H1 (cell line): ENCODE data around the gene CDYL. TPM values are rescaled to one million over a fixed set of nuclear protein-coding genes. Genes with fewer than 3 reads are reported as not detected.

Source experiments
- CTCF ChIA-PET: fragments of 300-600 bp; sonication (Branson Sonifier 250); formaldehyde crosslinking; loops from one replicate; lab custom pipeline; 2021; ENCODE audit not compliant: partially characterized antibody; lab: Charles Lee
- POLR2A ChIA-PET: fragments of 300-600 bp; sonication (Branson Sonifier 250); formaldehyde crosslinking; loops from one replicate; lab custom pipeline; 2021; ENCODE audit warnings: inconsistent platforms; ENCODE audit not compliant: partially characterized antibody; lab: Charles Lee
- DNase-seq, 2 experiments: peaks; one replicate each; pipeline versions ENCODE4 v3.0.0 to v3.0.0-alpha.2; 2010 to 2022; ENCODE audit warnings: low spot score in 2 of 2, low read depth in 1 of 2, mixed read lengths in 1 of 2
- FAIRE-seq: peaks from 2 replicates; lab custom pipeline; 2011; peaks lifted over from hg19 to GRCh38; lab: Jason Lieb, UNC
- H2AFZ ChIP-seq: 2 replicates; pipeline ENCODE4 v1.8.1; 2012; ENCODE audit warnings: low read length, inconsistent platforms
- H2AK5ac ChIP-seq: 2 replicates; pipeline ENCODE4 v1.6.1; 2013; ENCODE audit warnings: low read depth, low read length
- H2BK120ac ChIP-seq: replicated peaks from 2 replicates; pipeline ENCODE3; 2013; ENCODE audit warnings: low read depth, low read length, inconsistent platforms
- H2BK12ac ChIP-seq: 2 replicates; pipeline ENCODE4 v1.6.1; 2013; ENCODE audit warnings: low read depth, low read length
- H2BK15ac ChIP-seq: 2 replicates; pipeline ENCODE4 v1.6.1; 2013; ENCODE audit warnings: low read length
- H2BK20ac ChIP-seq: 2 replicates; pipeline ENCODE4 v1.6.1; 2013; ENCODE audit warnings: low read length
- H2BK5ac ChIP-seq: 2 replicates; pipeline ENCODE4 v1.6.1; 2013; ENCODE audit warnings: low read depth, low read length
- H3K14ac ChIP-seq: 2 replicates; pipeline ENCODE4 v1.6.1; 2013; ENCODE audit warnings: inconsistent platforms; ENCODE audit not compliant: insufficient read length
- H3K18ac ChIP-seq: 2 replicates; pipeline ENCODE4 v1.6.1; 2013; ENCODE audit warnings: low read length; ENCODE audit errors: extremely low read depth
- H3K23ac ChIP-seq: 2 replicates; pipeline ENCODE4 v1.6.1; 2013; ENCODE audit warnings: inconsistent platforms; ENCODE audit not compliant: insufficient read length
- H3K23me2 ChIP-seq: 2 replicates; pipeline ENCODE4 v1.6.1; 2013; ENCODE audit warnings: low read depth, low read length
- H3K27ac ChIP-seq: 2 replicates; pipeline ENCODE4 v1.6.1; 2011; ENCODE audit warnings: low read depth, low read length, inconsistent platforms
- H3K27me3 ChIP-seq, 4 experiments: replicated peaks in 1 of 4; 1 replicate in 1 of 4; 2 replicates in 3 of 4; pipeline versions ENCODE4 v1.6.1 to v1.8.1; 2011 to 2013; ENCODE audit warnings: low read length in 3 of 4, mild to moderate bottlenecking in 3 of 4, inconsistent platforms in 2 of 4, mixed read lengths in 2 of 4, moderate library complexity in 1 of 4; ENCODE audit not compliant: control insufficient read depth in 3 of 4, insufficient read depth in 3 of 4; ENCODE audit errors: extremely low read depth in 1 of 4
- H3K36me3 ChIP-seq, 4 experiments: 2 replicates each; pipeline versions ENCODE4 v1.6.1 to v1.8.1; 2011 to 2013; ENCODE audit warnings: mild to moderate bottlenecking in 4 of 4, low read length in 3 of 4, moderate library complexity in 2 of 4, control low read depth in 1 of 4, inconsistent platforms in 1 of 4; ENCODE audit not compliant: insufficient read depth in 4 of 4, control insufficient read depth in 2 of 4
- H3K4ac ChIP-seq: replicated peaks from 2 replicates; pipeline ENCODE3; 2013; ENCODE audit warnings: low read length, low read depth, mixed read lengths, inconsistent platforms; ENCODE audit not compliant: insufficient read length
- H3K4me1 ChIP-seq, 4 experiments: replicated peaks in 1 of 4; 1 replicate in 1 of 4; 2 replicates in 3 of 4; pipeline versions ENCODE4 v1.6.1 to v1.8.1; 2011 to 2013; ENCODE audit warnings: low read length in 3 of 4, inconsistent platforms in 2 of 4, mixed read lengths in 1 of 4; ENCODE audit not compliant: insufficient read depth in 4 of 4, control insufficient read depth in 3 of 4
- H3K4me2 ChIP-seq, 2 experiments: 2 replicates each; pipeline versions ENCODE4 v1.6.1 to v1.8.1; 2011 to 2013; ENCODE audit warnings: low read depth in 2 of 2, low read length in 2 of 2, control low read depth in 1 of 2, inconsistent platforms in 1 of 2, mild to moderate bottlenecking in 1 of 2; ENCODE audit not compliant: insufficient read depth in 1 of 2
- H3K4me3 ChIP-seq, 4 experiments: fragments of 200-600, 300-600 bp in 1 of 4; sonication (generic), shearing (Covaris generic), sonication (Bioruptor Twin) in 1 of 4; 2 replicates each; pipeline versions ENCODE4 v1.5.1 to v1.8.1; 2011 to 2016; ENCODE audit warnings: low read length in 4 of 4, low read depth in 3 of 4, control low read depth in 2 of 4, inconsistent platforms in 2 of 4, mild to moderate bottlenecking in 2 of 4, mixed read lengths in 1 of 4, moderate library complexity in 1 of 4; ENCODE audit not compliant: insufficient read depth in 2 of 4; ENCODE audit errors: extremely low read depth in 1 of 4
- H3K56ac ChIP-seq: replicated peaks from 2 replicates; pipeline ENCODE3; 2013; ENCODE audit warnings: low read depth, mild to moderate bottlenecking, mixed read lengths, low read length, inconsistent platforms; ENCODE audit not compliant: insufficient read length
- H3K79me1 ChIP-seq: 2 replicates; pipeline ENCODE4 v1.6.1; 2013; ENCODE audit warnings: low read depth, low read length, control low read depth
- H3K79me2 ChIP-seq, 2 experiments: 2 replicates each; pipeline versions ENCODE4 v1.6.1 to v1.8.1; 2012 to 2013; ENCODE audit warnings: low read length in 2 of 2, mild to moderate bottlenecking in 2 of 2, inconsistent platforms in 1 of 2; ENCODE audit not compliant: insufficient read depth in 2 of 2, control insufficient read depth in 1 of 2
- H3K9ac ChIP-seq, 4 experiments: replicated peaks in 1 of 4; 1 replicate in 1 of 4; 2 replicates in 3 of 4; pipeline versions ENCODE4 v1.6.1 to v1.8.1; 2011 to 2013; ENCODE audit warnings: low read depth in 3 of 4, low read length in 3 of 4, control low read depth in 2 of 4, mild to moderate bottlenecking in 2 of 4, moderate library complexity in 2 of 4, inconsistent platforms in 1 of 4; ENCODE audit errors: extremely low read depth in 1 of 4
- H3K9me3 ChIP-seq, 2 experiments: 2 replicates each; pipeline versions ENCODE4 v1.6.1 to v1.8.1; 2012 to 2013; ENCODE audit warnings: mild to moderate bottlenecking in 2 of 2, moderate library complexity in 2 of 2, control low read depth in 1 of 2, inconsistent platforms in 1 of 2, low read depth in 1 of 2, low read length in 1 of 2, mixed read lengths in 1 of 2; ENCODE audit not compliant: insufficient read depth in 2 of 2
- H4K20me1 ChIP-seq, 2 experiments: replicated peaks in 1 of 2; 2 replicates each; pipeline versions ENCODE3 to v1.8.1; 2011 to 2013; ENCODE audit warnings: inconsistent platforms in 2 of 2, low read length in 2 of 2, mild to moderate bottlenecking in 1 of 2; ENCODE audit not compliant: insufficient read depth in 2 of 2, control insufficient read depth in 1 of 2
- H4K5ac ChIP-seq: 2 replicates; pipeline ENCODE4 v1.6.1; 2013; ENCODE audit warnings: low read length, low read depth, mixed read lengths, inconsistent platforms; ENCODE audit not compliant: insufficient read length
- H4K8ac ChIP-seq: 2 replicates; pipeline ENCODE4 v1.8.0; 2013; ENCODE audit warnings: mild to moderate bottlenecking, moderate library complexity, low read length, inconsistent platforms; ENCODE audit not compliant: insufficient read depth; ENCODE audit errors: extremely low read depth
- H4K91ac ChIP-seq: replicated peaks from 2 replicates; pipeline ENCODE3; 2013; ENCODE audit warnings: low read length, mixed read lengths, inconsistent platforms; ENCODE audit not compliant: insufficient read length
- CBX5 ChIP-seq: fragments of 300-800, 300-1000 bp; sonication (generic); IDR thresholded peaks from 2 replicates; pipeline ENCODE4 v1.7.1; 2016; ENCODE audit warnings: antibody characterized with exemption, low read length, low read depth
- CHD2 ChIP-seq: IDR thresholded peaks from 2 replicates; pipeline ENCODE4 v1.6.1; 2012; ENCODE audit warnings: low read length, improper control_type of control experiment
- EGR1 ChIP-seq: IDR thresholded peaks from 2 replicates; pipeline ENCODE4 v1.6.1; 2011; ENCODE audit warnings: low read depth, low read length, borderline replicate concordance
- POLR2AphosphoS5 ChIP-seq: IDR thresholded peaks from 2 replicates; pipeline ENCODE4 v1.6.1; 2011; ENCODE audit warnings: low read depth, low read length
- SP4 ChIP-seq: IDR thresholded peaks from 2 replicates; pipeline ENCODE4 v1.6.1; 2012; ENCODE audit warnings: low read length, inconsistent platforms
- TBP ChIP-seq: IDR thresholded peaks from 2 replicates; pipeline ENCODE4 v1.6.1; 2011; ENCODE audit warnings: low read depth, low read length, improper control_type of control experiment
- TCF12 ChIP-seq: IDR thresholded peaks from 2 replicates; pipeline ENCODE4 v1.6.1; 2011; ENCODE audit warnings: low read depth, mild to moderate bottlenecking, low read length
- ZNF274 ChIP-seq: IDR thresholded peaks from 2 replicates; pipeline ENCODE4 v1.7.0; 2012; ENCODE audit warnings: low read length, borderline replicate concordance; ENCODE audit errors: extremely low read depth
- WGBS, 2 experiments: shearing (Covaris generic) in 1 of 2; methylation state at CpG; one replicate each; pipeline versions ENCODE4 v1.1.6 to v1.1.7; 2013 to 2015; ENCODE audit warnings: low lambda C conversion rate in 2 of 2, mixed read lengths in 2 of 2, inconsistent platforms in 1 of 2, low coverage in 1 of 2, missing lambda C conversion rate in 1 of 2; ENCODE audit not compliant: insufficient replicate concordance in 2 of 2, insufficient coverage in 1 of 2, insufficient read length in 1 of 2; ENCODE audit errors: extremely low coverage in 1 of 2, missing lambda C conversion rate in 1 of 2; 5-methylcytosine and 5-hydroxymethylcytosine counted together
- polyA plus RNA-seq, 7 experiments: library from polyadenylated mRNA; depleted of rRNA in 3 of 7; stranded (reverse) in 5 of 7; unstranded in 2 of 7; fragments of >200 nt in 5 of 7; fragments of 200-250 nt in 2 of 7; gene quantifications; 1 replicate in 5 of 7; 2 replicates in 1 of 7; 4 replicates in 1 of 7; pipeline versions ENCODE4 v1.2.1 to v1.2.3, GENCODE V29; 2011 to 2013; ENCODE audit warnings: missing spikeins in 2 of 7, mixed read lengths in 2 of 7
- total RNA-seq: library from RNA; stranded (reverse); fragmentation: NEBNext Ultra II Directional; extraction: Animal tissue kit (Norgen Biotek cat#: 25700); gene quantifications from 2 replicates; pipeline ENCODE4 v1.2.1, GENCODE V29; 2021
- TF ChIP-seq, protein P1 (sequence below): IDR thresholded peaks from 2 replicates; pipeline ENCODE4 v1.6.1; 2012; ENCODE audit warnings: inconsistent platforms

Gene CDYL
- total and polyA plus RNA-seq, 2 of the 8 experiments (the other 6 are each of a cell fraction or from before 2014, with no cell fraction given) = 56.4 to 119 TPM

DNA sequence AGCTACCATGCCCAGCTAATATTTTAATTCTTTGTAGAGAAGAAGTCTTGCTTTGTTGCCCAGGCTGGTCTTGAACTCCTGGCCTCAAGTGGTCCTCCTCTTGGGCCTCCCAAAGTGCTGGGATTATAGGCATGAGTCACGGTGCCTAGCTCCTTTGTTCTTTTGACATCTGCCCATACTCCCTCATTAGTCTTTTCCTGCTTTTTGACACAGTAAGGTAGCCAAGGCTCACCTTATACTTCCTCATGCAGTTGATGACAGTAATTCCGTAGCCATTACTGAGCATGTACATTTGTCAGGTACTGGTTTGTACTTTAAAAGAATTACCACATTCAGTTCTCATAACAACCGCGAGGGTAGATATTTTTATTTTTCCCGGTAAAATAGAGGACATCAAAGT lies 76.7 kb downstream of the CDYL start:
- Histone ChIP-seq H2BK12ac (no peak overlapping the region), H3K4me3 (no peak overlapping the region), H3K14ac (no peak overlapping the region), H4K8ac (no peak overlapping the region), H3K9me3 (no peaks in the 10 kb centered on the region), H4K5ac (no peak overlapping the region), H2BK15ac (no peak overlapping the region), H2AFZ (no peak overlapping the region), H3K79me1 (peaks cover 24% of the 10 kb centered on the region), H2AK5ac (no peak overlapping the region), H3K23ac (no peak overlapping the region), H2BK120ac (no peak overlapping the region), H3K23me2 (peaks cover 4% of the 10 kb centered on the region; the same call in 1 of the 2 replicates), H4K91ac (no peak overlapping the region), H2BK5ac (no peak overlapping the region), H3K9ac (no peak overlapping the region), H3K27ac (no peak overlapping the region), H3K27me3 (no peaks in the 10 kb centered on the region), H3K56ac (no peak overlapping the region), H2BK20ac (no peak overlapping the region), H3K79me2 (peaks cover 24 to 100% of the 10 kb centered on the region in 2 experiments), H3K4me2 (no peak overlapping the region), H3K18ac (no peak overlapping the region), H3K36me3 (no peaks in the 10 kb centered on the region), H4K20me1 (peaks cover 57 to 66% of the 10 kb centered on the region in 2 experiments), H3K4me1 (peaks cover 0 to 3% (median 0%) of the 10 kb centered on the region in 4 experiments; a peak in 1 of 7 replicates), H3K4ac (no peak overlapping the region)
- FAIRE-seq (no peak), DNase-seq (no peak)
- CTCF ChIA-PET = interaction anchor here (0.8 to 1.6 kb wide), 4 partner anchors 9 to 75 kb away, joined by 3 to 9 read pairs (median 4); no protein-coding TSS in a partner anchor
- POLR2A ChIA-PET = interaction anchor here (0.6 kb wide), 1 partner anchor 222 kb away, joined by 3 read pairs; no protein-coding TSS in a partner anchor
- 84% methylated on average over 5 of the region's 5 CpGs; no CpG with 5 or more reads in 1 of the 2 experiments for whole genome bisulfite sequencing, 2 experiments
- TF ChIP-seq POLR2AphosphoS5 (no peak), SP4 (no peak), ZNF274 (no peak), TBP (no peak), TCF12 (no peak), EGR1 (no peak), CHD2 (no peak), CBX5 (no peak)
- TF ChIP-seq, protein P1, sequence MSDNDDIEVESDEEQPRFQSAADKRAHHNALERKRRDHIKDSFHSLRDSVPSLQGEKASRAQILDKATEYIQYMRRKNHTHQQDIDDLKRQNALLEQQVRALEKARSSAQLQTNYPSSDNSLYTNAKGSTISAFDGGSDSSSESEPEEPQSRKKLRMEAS = no peak
